Measurements from ENCODE around the gene MYBPC1.

GRCh38 chr12:101696251-101697196 is 101.8 kb downstream of the MYBPC1 start:
- TF ChIP-seq EZH2 (IDR thresholded peaks at IDR 0.05; ENCODE audit: borderline replicate concordance, low read depth, low read length, poor library complexity, severe bottlenecking): no peak
- TF ChIP-seq CTCF (conservative IDR thresholded peaks at IDR 0.05; ENCODE audit: low read depth, low read length): no peak
